Measurements from ENCODE around the gene CAPN3. TPM values are rescaled to one million over a fixed set of nuclear protein-coding genes. Genes with fewer than 3 reads are reported as not detected.
"Not testable (repeated sequence)": the region's sequence is repeated elsewhere in the genome, so short reads cannot be mapped to it uniquely, and the experiment has no call there.

The CAPN3 gene
- total RNA-seq, 1 donor from 2014 or later, result 3.7 TPM

- no peak overlapping the region for H3K4me3 ChIP-seq (ENCODE audit: low read depth, low read length)
- TF ChIP-seq CTCF (IDR thresholded peaks at IDR 0.05; ENCODE audit: insufficient read depth, low read length, poor library complexity, severe bottlenecking), result no peak
- no peak for DNase-seq (ENCODE audit: low read depth)
- no peaks in the 10 kb centered on the region for H3K36me3 ChIP-seq (ENCODE audit: control insufficient read depth, insufficient read depth, low read length)
- H3K27me3 ChIP-seq (ENCODE audit: control insufficient read depth, insufficient read depth, low read length), result no peaks in the 10 kb centered on the region
These were observed 35.0 kb upstream of the CAPN3 start for GRCh38 chr15:42324308-42324707.

GRCh38 chr15:42329161-42329560 is 30.1 kb upstream of the CAPN3 start:
- Histone ChIP-seq H3K4me3 (ENCODE audit: low read depth, low read length) (no peak overlapping the region), H3K27me3 (ENCODE audit: control insufficient read depth, insufficient read depth, low read length) (no peaks in the 10 kb centered on the region), H3K36me3 (ENCODE audit: control insufficient read depth, insufficient read depth, low read length) (no peaks in the 10 kb centered on the region)
- no peak for TF ChIP-seq CTCF (IDR thresholded peaks at IDR 0.05; ENCODE audit: insufficient read depth, low read length, poor library complexity, severe bottlenecking)
- DNase-seq (ENCODE audit: low read depth), result no peak

- H3K27me3 ChIP-seq (ENCODE audit: control insufficient read depth, insufficient read depth, low read length), result no peaks in the 10 kb centered on the region
- DNase-seq (ENCODE audit: low read depth), result no peak
- no peak for TF ChIP-seq CTCF (IDR thresholded peaks at IDR 0.05; ENCODE audit: insufficient read depth, low read length, poor library complexity, severe bottlenecking)
- no peaks in the 10 kb centered on the region for H3K36me3 ChIP-seq (ENCODE audit: control insufficient read depth, insufficient read depth, low read length)
- H3K4me3 ChIP-seq (ENCODE audit: low read depth, low read length), result no peak overlapping the region
These were observed 29.3 kb upstream of the CAPN3 start for GRCh38 chr15:42329992-42330391.

- TF ChIP-seq CTCF (IDR thresholded peaks at IDR 0.05; ENCODE audit: insufficient read depth, low read length, poor library complexity, severe bottlenecking), result no peak
These were observed 28.1 kb upstream of the CAPN3 start for GRCh38 chr15:42331235-42331634.

GRCh38 chr15:42332331-42332730 is 27.0 kb upstream of the CAPN3 start:
- no peak overlapping the region for H3K4me3 ChIP-seq (ENCODE audit: low read depth, low read length)
- DNase-seq (ENCODE audit: low read depth), result no peak
- no peaks in the 10 kb centered on the region for H3K36me3 ChIP-seq (ENCODE audit: control insufficient read depth, insufficient read depth, low read length)
- no peak for TF ChIP-seq CTCF (IDR thresholded peaks at IDR 0.05; ENCODE audit: insufficient read depth, low read length, poor library complexity, severe bottlenecking)
- no peaks in the 10 kb centered on the region for H3K27me3 ChIP-seq (ENCODE audit: control insufficient read depth, insufficient read depth, low read length)

More at GRCh38 chr15:42331235-42331634, 28.1 kb upstream of the CAPN3 start:
- H3K27me3 ChIP-seq (ENCODE audit: control insufficient read depth, insufficient read depth, low read length), result no peaks in the 10 kb centered on the region
- no peak overlapping the region for H3K4me3 ChIP-seq (ENCODE audit: low read depth, low read length)
- DNase-seq (ENCODE audit: low read depth), result no peak
- H3K36me3 ChIP-seq (ENCODE audit: control insufficient read depth, insufficient read depth, low read length), result no peaks in the 10 kb centered on the region

- no peak for TF ChIP-seq CTCF (IDR thresholded peaks at IDR 0.05; ENCODE audit: insufficient read depth, low read length, poor library complexity, severe bottlenecking)
- Histone ChIP-seq H3K4me3 (ENCODE audit: low read depth, low read length) (no peak overlapping the region), H3K36me3 (ENCODE audit: control insufficient read depth, insufficient read depth, low read length) (no peaks in the 10 kb centered on the region), H3K27me3 (ENCODE audit: control insufficient read depth, insufficient read depth, low read length) (no peaks in the 10 kb centered on the region)
- no peak for DNase-seq (ENCODE audit: low read depth)
These were observed 24.2 kb upstream of the CAPN3 start for GRCh38 chr15:42335074-42335473.

GRCh38 chr15:42336650-42337049 is 22.7 kb upstream of the CAPN3 start:
- not testable (repeated sequence) for H3K36me3 ChIP-seq (ENCODE audit: control insufficient read depth, insufficient read depth, low read length); H3K27me3 ChIP-seq (ENCODE audit: control insufficient read depth, insufficient read depth, low read length); H3K4me3 ChIP-seq (ENCODE audit: low read depth, low read length); DNase-seq (ENCODE audit: low read depth)

- H3K36me3 ChIP-seq (ENCODE audit: control insufficient read depth, insufficient read depth, low read length); H3K4me3 ChIP-seq (ENCODE audit: low read depth, low read length); DNase-seq (ENCODE audit: low read depth); H3K27me3 ChIP-seq (ENCODE audit: control insufficient read depth, insufficient read depth, low read length): not testable (repeated sequence)
These were observed 22.2 kb upstream of the CAPN3 start for GRCh38 chr15:42337104-42337503.

Data from kidney epithelial cell (primary cell).